Measurements from ENCODE around the gene UNC93B1.

Gene UNC93B1, protein sequence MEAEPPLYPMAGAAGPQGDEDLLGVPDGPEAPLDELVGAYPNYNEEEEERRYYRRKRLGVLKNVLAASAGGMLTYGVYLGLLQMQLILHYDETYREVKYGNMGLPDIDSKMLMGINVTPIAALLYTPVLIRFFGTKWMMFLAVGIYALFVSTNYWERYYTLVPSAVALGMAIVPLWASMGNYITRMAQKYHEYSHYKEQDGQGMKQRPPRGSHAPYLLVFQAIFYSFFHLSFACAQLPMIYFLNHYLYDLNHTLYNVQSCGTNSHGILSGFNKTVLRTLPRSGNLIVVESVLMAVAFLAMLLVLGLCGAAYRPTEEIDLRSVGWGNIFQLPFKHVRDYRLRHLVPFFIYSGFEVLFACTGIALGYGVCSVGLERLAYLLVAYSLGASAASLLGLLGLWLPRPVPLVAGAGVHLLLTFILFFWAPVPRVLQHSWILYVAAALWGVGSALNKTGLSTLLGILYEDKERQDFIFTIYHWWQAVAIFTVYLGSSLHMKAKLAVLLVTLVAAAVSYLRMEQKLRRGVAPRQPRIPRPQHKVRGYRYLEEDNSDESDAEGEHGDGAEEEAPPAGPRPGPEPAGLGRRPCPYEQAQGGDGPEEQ

DNA sequence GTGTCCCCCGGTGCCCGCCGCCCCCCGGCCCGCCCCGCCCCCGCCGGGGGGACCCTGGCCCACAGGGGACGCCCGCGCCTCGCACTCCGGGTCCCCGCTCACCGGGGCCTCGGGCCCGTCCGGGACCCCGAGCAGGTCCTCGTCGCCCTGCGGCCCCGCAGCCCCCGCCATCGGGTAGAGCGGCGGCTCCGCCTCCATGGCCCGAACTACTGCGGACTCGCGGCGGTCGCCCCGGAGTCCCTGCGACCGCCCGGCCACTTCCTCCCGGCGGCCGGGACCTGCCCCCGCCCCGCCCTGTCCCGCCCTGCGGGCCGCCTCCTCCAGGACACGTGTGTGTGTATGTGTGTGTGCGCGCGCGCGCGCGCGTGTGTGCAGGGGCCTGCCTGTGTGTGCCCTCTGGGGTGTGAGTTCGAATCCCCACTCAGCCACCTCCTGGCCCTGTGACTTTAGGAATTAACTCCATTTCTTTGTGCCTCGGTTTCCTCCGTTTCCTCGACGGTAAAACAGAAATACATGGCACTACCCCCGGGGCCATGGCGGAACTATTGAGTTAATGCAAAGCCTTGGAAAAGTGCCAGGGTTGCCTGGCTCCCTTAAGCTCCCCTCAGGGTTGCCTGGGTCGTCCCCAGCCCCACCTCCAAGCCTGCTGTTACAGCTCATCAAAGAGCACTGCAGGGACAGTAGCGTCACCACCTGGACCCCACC lies at the start of gene UNC93B1:
Gene UNC93B1 (minus strand): TSS at position 252 of the 705 bp plus-strand sequence. CDS start 54 bp downstream, at position 198.
- DNase-seq, result peak; percentile 23 to 32

DNA sequence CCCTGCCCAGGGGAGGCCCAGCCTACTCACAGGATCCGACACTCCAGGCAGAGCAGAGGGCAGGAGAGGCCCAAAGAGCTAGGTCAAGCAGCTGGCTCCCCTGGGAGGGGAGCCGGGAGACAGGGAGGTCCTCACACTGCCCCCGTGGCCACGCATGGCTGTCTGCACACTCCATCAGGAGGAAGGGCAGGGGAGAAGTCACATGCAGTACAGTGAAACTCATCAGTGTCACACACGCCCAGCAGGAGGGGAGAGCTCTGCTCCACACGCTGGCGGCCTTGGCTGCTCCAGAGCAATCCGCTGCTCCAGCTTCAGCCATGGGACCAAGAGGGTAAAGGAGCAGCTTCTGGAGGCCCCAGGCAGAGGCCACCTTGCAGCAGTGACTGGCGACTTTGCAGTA lies 49.2 kb upstream of the UNC93B1 start:
- DNase-seq, result no peak

DNA sequence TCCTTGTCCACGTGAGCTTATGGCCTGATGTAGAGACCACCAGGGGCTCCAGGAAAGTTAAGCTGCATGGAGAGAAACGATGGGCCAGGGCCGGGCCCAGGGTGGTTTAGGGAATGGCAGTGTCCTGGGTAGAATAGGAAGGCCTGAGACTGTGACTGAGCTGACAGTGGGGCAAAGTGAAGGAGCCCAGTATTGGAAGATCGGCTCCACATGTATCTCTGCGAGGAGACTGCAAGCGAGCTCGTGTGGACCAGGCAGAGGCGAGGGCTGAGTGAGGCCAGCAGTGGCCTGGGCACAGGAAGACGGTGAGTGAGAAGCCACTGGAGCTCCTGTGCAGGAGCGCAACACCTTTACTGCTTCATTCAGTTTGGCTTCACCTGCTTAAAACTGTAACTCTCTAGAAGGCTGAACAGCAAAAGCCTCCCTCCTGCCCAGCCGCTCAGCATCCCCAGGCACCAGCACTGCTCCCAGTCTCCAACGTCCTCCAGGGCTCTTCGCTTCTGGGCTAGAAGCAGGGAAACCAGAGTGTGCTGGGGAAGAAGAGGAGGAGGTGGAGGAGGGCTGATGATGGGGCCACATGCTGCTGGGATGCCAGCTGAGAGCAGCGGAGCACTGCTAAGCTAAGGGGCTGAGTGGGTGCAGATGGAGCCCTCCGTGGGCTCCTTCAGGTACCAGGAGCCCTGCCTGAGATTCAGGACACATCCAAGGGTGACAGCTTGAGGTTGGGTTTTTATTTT lies 48.4 kb upstream of the UNC93B1 start:
- DNase-seq, result no peak

DNA sequence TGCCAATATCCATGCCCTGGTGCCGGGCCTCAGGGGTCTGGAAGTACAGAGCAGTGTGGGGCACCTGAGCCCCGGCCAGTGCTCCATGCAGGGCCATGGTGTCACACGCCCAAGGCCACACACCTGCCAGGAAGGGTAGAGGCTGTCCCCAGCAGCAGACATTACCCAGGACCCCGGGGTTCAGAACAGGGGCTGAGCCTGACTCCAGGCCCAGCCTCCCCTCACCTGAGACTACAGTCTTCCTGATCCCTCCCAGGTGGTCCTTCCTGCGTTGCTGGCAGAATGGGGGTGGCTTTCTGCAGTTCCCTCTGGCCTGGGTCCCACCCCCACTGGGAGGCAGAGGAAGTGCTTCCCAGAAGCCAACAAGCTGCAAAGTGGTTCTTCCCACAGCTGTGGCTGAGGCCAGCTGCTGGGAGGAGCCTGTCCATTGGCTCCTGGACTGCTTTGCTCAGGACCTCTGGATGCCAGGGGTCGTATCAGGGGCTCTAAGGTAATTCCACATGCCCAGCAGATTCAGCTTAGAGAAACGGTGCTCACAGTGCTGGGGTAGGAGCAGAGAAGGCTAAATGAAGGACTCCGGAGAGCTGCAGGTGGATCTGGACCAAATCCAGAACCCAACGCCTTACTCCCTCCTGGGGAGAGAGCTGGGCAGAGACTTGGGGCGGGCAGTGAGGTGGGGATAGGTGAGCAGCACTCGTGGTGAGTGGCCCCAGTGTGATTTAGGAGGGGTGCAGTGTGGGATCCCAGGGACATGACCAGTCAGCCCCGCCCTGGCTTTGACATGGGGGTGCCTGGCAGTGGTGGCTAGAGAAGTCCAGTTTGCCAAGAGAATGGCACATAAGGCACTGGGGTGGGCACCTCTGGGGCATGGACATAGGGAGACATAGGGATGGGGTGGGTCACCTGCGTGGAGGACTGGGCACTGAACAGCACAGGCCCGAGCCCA lies 47.6 kb upstream of the UNC93B1 start:
- DNase-seq, result no peak

DNA sequence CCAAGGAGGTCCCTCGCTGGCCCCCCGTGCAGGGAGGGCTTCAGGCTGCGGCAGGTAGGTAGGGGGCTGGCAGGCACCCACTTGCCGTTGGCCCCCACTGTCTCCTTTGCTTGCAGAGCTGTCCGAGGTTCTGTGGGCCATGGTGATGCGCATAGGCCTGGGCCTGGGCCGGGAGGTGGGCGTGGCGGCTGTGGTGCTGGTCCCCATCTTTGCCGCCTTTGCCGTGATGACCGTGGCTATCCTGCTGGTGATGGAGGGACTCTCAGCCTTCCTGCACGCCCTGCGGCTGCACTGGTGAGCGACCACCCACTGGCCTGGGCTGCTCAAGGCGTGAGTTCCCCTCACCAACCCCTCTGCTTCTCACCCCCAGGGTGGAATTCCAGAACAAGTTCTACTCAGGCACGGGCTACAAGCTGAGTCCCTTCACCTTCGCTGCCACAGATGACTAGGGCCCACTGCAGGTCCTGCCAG lies 46.5 kb upstream of the UNC93B1 start:
- no peak for DNase-seq

DNA sequence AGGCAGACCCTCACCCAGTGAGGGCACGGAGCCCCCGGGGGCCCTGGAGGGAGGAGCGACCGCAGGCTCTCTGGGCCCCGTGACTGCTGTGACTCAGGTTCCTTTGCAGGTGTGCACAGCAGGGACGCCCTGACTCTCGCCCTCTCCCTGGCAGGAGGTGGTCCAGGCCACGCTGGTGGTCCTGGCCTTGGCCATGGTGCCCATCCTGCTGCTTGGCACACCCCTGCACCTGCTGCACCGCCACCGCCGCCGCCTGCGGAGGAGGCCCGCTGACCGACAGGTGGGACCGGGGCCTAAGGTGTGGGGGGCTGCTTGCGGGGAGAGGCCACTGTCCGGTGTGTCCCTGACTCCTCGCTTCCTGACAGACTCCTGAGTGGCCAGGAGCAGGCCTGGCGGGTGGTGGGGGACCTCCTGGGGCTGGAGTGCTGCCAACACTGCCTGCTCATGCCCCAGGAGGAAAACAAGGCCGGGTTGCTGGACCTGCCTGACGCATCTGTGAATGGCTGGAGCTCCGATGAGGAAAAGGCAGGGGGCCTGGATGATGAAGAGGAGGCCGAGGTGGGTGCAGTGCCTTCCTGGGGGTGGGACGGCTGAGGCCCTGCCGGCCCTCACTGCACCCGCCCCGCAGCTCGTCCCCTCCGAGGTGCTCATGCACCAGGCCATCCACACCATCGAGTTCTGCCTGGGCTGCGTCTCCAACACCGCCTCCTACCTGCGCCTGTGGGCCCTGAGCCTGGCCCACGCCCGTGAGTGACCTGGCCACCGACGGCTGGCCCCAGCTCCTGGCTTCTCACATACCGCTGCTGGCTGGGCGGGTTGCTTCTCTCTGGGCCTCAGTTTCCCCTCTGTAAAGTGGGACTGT lies 45.8 kb upstream of the UNC93B1 start:
- DNase-seq, result no peak

DNA sequence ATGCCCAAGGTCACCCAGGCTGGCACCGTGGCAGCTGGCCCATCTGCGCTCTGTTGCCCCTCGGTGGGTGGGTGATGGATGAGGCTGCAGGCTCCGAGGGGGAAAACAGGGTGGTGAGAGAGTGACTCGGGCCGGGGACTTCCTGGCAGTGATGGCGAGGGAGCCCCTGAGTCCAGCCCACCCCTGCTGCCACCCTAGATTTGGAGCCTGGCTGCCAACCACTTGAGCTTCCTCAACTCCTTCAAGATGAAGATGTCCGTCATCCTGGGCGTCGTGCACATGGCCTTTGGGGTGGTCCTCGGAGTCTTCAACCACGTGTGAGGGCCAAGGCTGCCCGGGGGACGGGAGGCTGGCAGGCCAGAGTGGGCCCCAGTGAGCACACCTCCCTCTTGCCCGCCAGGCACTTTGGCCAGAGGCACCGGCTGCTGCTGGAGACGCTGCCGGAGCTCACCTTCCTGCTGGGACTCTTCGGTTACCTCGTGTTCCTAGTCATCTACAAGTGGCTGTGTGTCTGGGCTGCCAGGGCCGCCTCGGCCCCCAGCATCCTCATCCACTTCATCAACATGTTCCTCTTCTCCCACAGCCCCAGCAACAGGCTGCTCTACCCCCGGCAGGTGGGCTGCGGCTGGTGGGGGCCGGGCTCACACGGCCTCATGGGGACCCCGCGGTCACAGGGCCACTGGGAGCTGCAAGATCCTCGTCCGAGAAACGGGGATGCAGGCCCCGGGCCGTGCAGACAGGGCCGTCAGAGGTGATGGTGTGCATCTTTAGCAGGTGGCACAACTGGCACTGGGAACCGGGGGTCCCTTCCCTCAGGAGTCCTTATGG lies 45.0 kb upstream of the UNC93B1 start:
- no peak for DNase-seq

DNA sequence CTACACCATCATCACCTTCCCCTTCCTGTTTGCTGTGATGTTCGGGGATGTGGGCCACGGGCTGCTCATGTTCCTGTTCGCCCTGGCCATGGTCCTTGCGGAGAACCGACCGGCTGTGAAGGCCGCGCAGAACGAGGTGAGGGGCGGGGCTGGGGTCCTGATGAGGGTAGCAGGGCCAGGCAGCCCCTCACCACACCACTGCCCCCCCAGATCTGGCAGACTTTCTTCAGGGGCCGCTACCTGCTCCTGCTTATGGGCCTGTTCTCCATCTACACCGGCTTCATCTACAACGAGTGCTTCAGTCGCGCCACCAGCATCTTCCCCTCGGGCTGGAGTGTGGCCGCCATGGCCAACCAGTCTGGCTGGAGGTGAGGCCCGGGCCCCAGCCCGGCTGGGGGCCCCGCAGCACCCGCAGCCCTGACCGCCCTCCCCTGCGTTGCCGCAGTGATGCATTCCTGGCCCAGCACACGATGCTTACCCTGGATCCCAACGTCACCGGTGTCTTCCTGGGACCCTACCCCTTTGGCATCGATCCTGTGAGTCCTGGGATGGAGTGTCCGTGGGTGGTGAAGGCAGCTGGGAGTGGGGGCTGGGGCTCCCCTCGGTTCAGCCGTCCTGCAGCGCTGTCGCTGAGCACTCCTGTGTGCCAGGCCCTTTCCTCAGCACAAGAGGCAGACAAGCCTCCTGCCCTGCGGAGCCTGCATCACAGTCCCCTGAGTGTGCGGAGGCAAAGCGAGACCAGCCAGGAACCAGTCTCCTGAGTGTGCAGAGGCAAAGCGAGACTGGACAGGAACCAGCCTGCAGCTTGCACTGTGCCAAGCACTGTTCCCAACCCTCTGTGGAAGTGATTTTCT lies 43.8 kb upstream of the UNC93B1 start:
- no peak for DNase-seq

DNA sequence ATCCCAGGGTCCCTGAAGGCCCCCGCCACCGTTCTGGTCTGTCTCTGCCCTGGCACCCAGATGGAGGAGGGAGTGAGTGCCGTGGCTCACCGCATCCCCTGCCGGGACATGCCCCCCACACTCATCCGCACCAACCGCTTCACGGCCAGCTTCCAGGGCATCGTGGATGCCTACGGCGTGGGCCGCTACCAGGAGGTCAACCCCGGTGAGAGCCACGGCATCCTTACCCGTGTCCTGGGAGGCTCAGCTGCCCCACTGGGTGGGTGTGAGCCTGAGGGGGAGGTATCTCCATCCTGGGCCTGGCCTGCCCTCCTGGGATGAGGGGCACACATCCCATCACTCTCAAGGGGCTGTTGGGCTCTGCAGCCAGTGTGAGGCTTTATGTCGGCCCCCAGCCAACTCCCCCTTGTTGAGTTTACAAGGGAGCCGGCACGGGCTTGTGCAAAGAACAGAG lies 41.0 kb upstream of the UNC93B1 start:
- DNase-seq, result no peak

DNA sequence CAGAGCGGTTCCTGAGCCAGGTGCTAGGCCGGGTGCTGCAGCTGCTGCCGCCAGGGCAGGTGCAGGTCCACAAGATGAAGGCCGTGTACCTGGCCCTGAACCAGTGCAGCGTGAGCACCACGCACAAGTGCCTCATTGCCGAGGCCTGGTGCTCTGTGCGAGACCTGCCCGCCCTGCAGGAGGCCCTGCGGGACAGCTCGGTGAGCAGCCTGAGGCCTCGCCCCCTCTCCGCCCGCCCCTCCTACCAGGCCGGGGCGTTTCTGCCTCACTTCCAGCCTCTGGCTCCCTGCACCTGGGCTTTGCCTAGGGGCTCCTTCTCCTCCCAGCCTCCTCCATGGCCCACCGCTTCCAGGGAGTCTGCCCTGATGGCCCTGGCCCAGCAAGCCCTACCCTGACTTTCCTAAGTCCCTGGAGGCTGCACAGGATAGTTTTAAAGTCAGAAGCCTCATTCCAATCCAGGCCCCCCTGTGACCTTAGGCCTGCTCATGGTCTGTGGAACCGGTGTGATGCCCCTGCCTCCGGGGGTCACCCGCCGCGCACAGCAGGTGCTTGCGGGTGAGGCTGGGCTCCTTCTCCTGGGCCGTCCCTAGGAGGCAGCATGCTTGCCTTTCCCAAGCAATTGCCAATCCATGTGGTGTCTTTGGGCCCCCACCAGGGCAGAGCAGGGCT lies 40.4 kb upstream of the UNC93B1 start:
- DNase-seq, result no peak

DNA sequence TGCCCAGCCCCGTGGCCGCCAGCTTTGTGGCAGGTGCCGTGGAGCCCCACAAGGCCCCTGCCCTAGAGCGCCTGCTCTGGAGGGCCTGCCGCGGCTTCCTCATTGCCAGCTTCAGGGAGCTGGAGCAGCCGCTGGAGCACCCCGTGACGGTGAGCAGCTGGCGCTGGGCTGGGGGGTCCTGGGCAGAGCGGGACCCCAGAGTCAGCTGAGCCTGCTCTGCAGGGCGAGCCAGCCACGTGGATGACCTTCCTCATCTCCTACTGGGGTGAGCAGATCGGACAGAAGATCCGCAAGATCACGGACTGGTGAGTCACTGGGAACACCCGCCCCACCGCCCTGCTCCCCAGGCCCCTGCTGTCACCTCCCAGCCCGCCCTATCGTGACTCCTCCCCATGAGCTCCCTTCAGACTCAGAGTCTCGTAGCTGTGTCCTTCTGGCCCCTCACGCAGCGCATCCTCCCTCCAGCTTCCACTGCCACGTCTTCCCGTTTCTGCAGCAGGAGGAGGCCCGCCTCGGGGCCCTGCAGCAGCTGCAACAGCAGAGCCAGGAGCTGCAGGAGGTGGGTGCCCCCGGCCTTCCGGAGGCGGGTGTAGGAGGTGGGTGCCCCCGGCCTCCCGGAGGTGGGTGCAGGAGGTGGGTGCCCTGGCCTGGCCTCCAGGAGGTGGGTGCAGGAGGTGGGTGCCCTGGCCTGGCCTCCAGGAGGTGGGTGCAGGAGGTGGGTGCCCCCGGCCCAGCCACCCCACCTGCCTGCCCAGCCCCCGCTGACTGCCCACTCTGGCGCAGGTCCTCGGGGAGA lies 39.6 kb upstream of the UNC93B1 start:
- no peak for DNase-seq

DNA sequence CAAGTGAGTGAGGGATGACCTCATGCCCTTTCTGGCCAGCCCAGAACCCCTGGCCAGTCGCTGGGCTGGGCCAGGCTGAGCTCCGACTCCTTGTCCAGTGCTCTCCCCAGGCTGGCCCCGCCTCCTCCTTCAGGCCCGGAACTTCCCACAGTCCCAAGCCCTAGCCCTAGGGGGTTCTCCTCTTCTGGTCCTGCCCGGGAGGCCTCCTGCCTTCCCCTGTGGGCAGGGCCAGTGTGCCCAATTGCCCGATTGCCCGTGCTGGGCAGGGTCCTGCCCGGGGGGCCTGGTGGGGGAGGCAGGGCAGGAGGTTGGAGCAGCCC lies 39.1 kb upstream of the UNC93B1 start:
- no peak for DNase-seq

DNA sequence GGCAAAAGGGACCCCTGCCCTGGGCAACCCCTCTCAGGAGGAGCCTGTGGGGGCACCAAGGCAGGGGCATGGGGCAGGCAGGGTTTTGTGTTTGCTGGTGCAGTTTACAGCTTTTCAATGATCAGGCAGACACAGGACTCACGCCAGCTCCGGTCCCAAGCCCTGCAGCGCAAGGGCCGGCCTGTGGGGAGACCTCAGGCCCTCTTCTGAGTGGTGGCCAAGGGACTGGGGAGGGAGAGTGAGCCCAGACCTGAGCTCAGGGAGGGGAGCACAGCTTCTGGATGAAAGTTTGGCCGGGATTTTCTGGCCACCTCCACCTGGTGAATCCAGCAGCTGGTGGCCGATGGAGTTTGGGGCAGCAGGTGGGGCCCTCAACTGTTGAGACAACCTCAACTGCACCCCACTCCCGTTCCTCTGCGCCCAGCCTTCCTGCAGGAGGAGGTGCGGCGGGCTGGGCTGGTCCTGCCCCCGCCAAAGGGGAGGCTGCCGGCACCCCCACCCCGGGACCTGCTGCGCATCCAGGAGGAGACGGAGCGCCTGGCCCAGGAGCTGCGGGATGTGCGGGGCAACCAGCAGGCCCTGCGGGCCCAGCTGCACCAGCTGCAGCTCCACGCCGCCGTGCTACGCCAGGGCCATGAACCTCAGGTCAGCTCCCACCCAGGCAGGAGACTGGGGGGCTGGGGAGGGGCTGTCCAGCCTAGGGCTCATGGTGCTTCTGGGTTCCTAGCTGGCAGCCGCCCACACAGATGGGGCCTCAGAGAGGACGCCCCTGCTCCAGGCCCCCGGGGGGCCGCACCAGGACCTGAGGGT lies 38.5 kb upstream of the UNC93B1 start:
- no peak for DNase-seq

DNA sequence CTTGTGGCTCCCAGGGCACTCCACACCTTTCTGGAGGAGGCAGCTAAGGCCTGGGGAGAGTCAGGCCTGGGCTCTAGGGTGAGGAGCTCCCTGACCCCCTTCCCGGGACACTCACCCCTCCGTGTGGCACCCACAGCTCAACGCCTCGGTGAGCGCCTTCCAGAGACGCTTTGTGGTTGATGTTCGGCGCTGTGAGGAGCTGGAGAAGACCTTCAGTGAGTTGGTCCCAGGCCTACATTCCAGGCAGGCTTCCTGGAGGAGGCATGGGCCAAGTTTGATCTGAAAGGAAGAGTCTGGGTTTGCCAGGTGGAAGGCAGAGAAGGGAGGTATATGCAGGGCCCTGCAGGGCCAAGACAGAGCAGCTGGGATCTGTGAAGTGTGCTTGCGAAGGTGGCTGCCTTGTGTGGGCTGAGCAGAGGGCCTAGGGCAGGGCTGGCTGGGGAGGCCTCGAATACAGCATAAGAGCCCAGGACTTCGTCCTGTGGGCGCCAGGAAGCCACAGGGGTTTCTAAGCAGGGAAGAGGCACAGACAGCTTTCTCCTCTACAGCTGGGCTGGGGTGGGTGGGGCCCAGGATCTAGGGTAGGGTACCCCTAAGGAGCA lies 37.8 kb upstream of the UNC93B1 start:
- DNase-seq, result no peak

DNA sequence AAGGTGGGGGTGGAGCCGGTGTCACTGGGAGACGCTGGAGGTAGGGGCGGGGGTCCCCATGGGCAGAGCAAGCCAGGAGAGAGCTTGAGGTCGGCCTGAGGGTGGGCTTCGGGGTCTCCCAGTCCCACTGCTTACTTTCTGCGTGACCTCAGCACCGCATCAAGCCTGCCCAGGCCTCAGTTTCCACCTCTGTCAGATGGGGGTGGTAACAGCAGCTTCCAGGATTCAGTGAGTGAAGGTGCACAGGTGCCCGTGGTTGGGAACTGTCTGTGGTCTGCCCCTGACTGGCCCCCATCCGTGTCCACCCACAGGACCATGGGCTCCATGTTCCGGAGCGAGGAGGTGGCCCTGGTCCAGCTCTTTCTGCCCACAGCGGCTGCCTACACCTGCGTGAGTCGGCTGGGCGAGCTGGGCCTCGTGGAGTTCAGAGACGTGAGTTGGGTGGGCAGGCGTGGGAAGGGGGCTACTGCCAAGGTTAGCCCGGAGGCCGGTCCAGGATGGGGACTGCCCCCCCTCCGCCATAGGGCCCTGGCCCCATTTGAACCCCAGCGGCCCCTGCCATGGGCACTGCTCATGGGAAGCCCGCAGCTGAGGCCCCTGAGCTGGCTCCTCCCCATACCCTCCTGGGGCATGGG lies 37.2 kb upstream of the UNC93B1 start:
- no peak for DNase-seq
